ENCODE results near the gene FRYL.

GRCh38 chr4:48483777-48484493 is 296.1 kb downstream of the FRYL start:
- TF ChIP-seq POLR2A (IDR thresholded peaks at IDR 0.05) (no peak), CTCF (IDR thresholded peaks at IDR 0.05) (no peak)
